GM12872 (cell line): Measurements from ENCODE around the gene FBXW2.
A peak's percentile ranks its signal among the peaks of the same experiment; 100 is the strongest.

ENCODE experiments used
- CTCF ChIP-seq: IDR thresholded peaks from 3 replicates; pipeline ENCODE4 v1.5.1; 2011; ENCODE audit warnings: low read depth, mild to moderate bottlenecking, low read length, moderate library complexity; ENCODE audit not compliant: insufficient read depth

Gene FBXW2

GRCh38 chr9:120730654-120731514, 62.3 kb downstream of the FBXW2 start:
- TF ChIP-seq CTCF = no peak

GRCh38 chr9:120729791-120730241, 63.4 kb downstream of the FBXW2 start:
- peak; percentile 49 for TF ChIP-seq CTCF

GRCh38 chr9:120726484-120726883, 66.7 kb downstream of the FBXW2 start:
- no peak for TF ChIP-seq CTCF

- TF ChIP-seq CTCF = no peak
Measured at GRCh38 chr9:120725907-120726306, 67.3 kb downstream of the FBXW2 start.

- TF ChIP-seq CTCF = no peak
Measured at GRCh38 chr9:120724757-120725400, 68.3 kb downstream of the FBXW2 start.

- TF ChIP-seq CTCF = no peak
Measured at GRCh38 chr9:120723565-120723964, 69.7 kb downstream of the FBXW2 start.

- no peak for TF ChIP-seq CTCF
Measured at GRCh38 chr9:120720404-120720803, 72.8 kb downstream of the FBXW2 start.
